H1 (cell line): ENCODE data around the gene CAPN15. TPM values are rescaled to one million over a fixed set of nuclear protein-coding genes. Genes with fewer than 3 reads are reported as not detected.

ENCODE experiments used
- CTCF ChIA-PET: fragments of 300-600 bp; sonication (Branson Sonifier 250); formaldehyde crosslinking; loops from one replicate; lab custom pipeline; 2021; ENCODE audit not compliant: partially characterized antibody; lab: Charles Lee
- POLR2A ChIA-PET: fragments of 300-600 bp; sonication (Branson Sonifier 250); formaldehyde crosslinking; loops from one replicate; lab custom pipeline; 2021; ENCODE audit warnings: inconsistent platforms; ENCODE audit not compliant: partially characterized antibody; lab: Charles Lee
- DNase-seq, 2 experiments: peaks; one replicate each; pipeline versions ENCODE4 v3.0.0 to v3.0.0-alpha.2; 2010 to 2022; ENCODE audit warnings: low spot score in 2 of 2, low read depth in 1 of 2, mixed read lengths in 1 of 2
- FAIRE-seq: peaks from 2 replicates; lab custom pipeline; 2011; peaks lifted over from hg19 to GRCh38; lab: Jason Lieb, UNC
- H2AFZ ChIP-seq: 2 replicates; pipeline ENCODE4 v1.8.1; 2012; ENCODE audit warnings: low read length, inconsistent platforms
- H2AK5ac ChIP-seq: 2 replicates; pipeline ENCODE4 v1.6.1; 2013; ENCODE audit warnings: low read depth, low read length
- H2BK120ac ChIP-seq: replicated peaks from 2 replicates; pipeline ENCODE3; 2013; ENCODE audit warnings: low read depth, low read length, inconsistent platforms
- H2BK12ac ChIP-seq: 2 replicates; pipeline ENCODE4 v1.6.1; 2013; ENCODE audit warnings: low read depth, low read length
- H2BK15ac ChIP-seq: 2 replicates; pipeline ENCODE4 v1.6.1; 2013; ENCODE audit warnings: low read length
- H2BK20ac ChIP-seq: 2 replicates; pipeline ENCODE4 v1.6.1; 2013; ENCODE audit warnings: low read length
- H2BK5ac ChIP-seq: 2 replicates; pipeline ENCODE4 v1.6.1; 2013; ENCODE audit warnings: low read depth, low read length
- H3K14ac ChIP-seq: 2 replicates; pipeline ENCODE4 v1.6.1; 2013; ENCODE audit warnings: inconsistent platforms; ENCODE audit not compliant: insufficient read length
- H3K18ac ChIP-seq: 2 replicates; pipeline ENCODE4 v1.6.1; 2013; ENCODE audit warnings: low read length; ENCODE audit errors: extremely low read depth
- H3K23ac ChIP-seq: 2 replicates; pipeline ENCODE4 v1.6.1; 2013; ENCODE audit warnings: inconsistent platforms; ENCODE audit not compliant: insufficient read length
- H3K23me2 ChIP-seq: 2 replicates; pipeline ENCODE4 v1.6.1; 2013; ENCODE audit warnings: low read depth, low read length
- H3K27ac ChIP-seq: 2 replicates; pipeline ENCODE4 v1.6.1; 2011; ENCODE audit warnings: low read depth, low read length, inconsistent platforms
- H3K27me3 ChIP-seq, 4 experiments: replicated peaks in 1 of 4; 1 replicate in 1 of 4; 2 replicates in 3 of 4; pipeline versions ENCODE4 v1.6.1 to v1.8.1; 2011 to 2013; ENCODE audit warnings: low read length in 3 of 4, mild to moderate bottlenecking in 3 of 4, inconsistent platforms in 2 of 4, mixed read lengths in 2 of 4, moderate library complexity in 1 of 4; ENCODE audit not compliant: control insufficient read depth in 3 of 4, insufficient read depth in 3 of 4; ENCODE audit errors: extremely low read depth in 1 of 4
- H3K36me3 ChIP-seq, 4 experiments: 2 replicates each; pipeline versions ENCODE4 v1.6.1 to v1.8.1; 2011 to 2013; ENCODE audit warnings: mild to moderate bottlenecking in 4 of 4, low read length in 3 of 4, moderate library complexity in 2 of 4, control low read depth in 1 of 4, inconsistent platforms in 1 of 4; ENCODE audit not compliant: insufficient read depth in 4 of 4, control insufficient read depth in 2 of 4
- H3K4ac ChIP-seq: replicated peaks from 2 replicates; pipeline ENCODE3; 2013; ENCODE audit warnings: low read length, low read depth, mixed read lengths, inconsistent platforms; ENCODE audit not compliant: insufficient read length
- H3K4me1 ChIP-seq, 4 experiments: replicated peaks in 1 of 4; 1 replicate in 1 of 4; 2 replicates in 3 of 4; pipeline versions ENCODE4 v1.6.1 to v1.8.1; 2011 to 2013; ENCODE audit warnings: low read length in 3 of 4, inconsistent platforms in 2 of 4, mixed read lengths in 1 of 4; ENCODE audit not compliant: insufficient read depth in 4 of 4, control insufficient read depth in 3 of 4
- H3K4me2 ChIP-seq, 2 experiments: 2 replicates each; pipeline versions ENCODE4 v1.6.1 to v1.8.1; 2011 to 2013; ENCODE audit warnings: low read depth in 2 of 2, low read length in 2 of 2, control low read depth in 1 of 2, inconsistent platforms in 1 of 2, mild to moderate bottlenecking in 1 of 2; ENCODE audit not compliant: insufficient read depth in 1 of 2
- H3K4me3 ChIP-seq, 4 experiments: fragments of 200-600, 300-600 bp in 1 of 4; sonication (generic), shearing (Covaris generic), sonication (Bioruptor Twin) in 1 of 4; 2 replicates each; pipeline versions ENCODE4 v1.5.1 to v1.8.1; 2011 to 2016; ENCODE audit warnings: low read length in 4 of 4, low read depth in 3 of 4, control low read depth in 2 of 4, inconsistent platforms in 2 of 4, mild to moderate bottlenecking in 2 of 4, mixed read lengths in 1 of 4, moderate library complexity in 1 of 4; ENCODE audit not compliant: insufficient read depth in 2 of 4; ENCODE audit errors: extremely low read depth in 1 of 4
- H3K56ac ChIP-seq: replicated peaks from 2 replicates; pipeline ENCODE3; 2013; ENCODE audit warnings: low read depth, mild to moderate bottlenecking, mixed read lengths, low read length, inconsistent platforms; ENCODE audit not compliant: insufficient read length
- H3K79me1 ChIP-seq: 2 replicates; pipeline ENCODE4 v1.6.1; 2013; ENCODE audit warnings: low read depth, low read length, control low read depth
- H3K79me2 ChIP-seq, 2 experiments: 2 replicates each; pipeline versions ENCODE4 v1.6.1 to v1.8.1; 2012 to 2013; ENCODE audit warnings: low read length in 2 of 2, mild to moderate bottlenecking in 2 of 2, inconsistent platforms in 1 of 2; ENCODE audit not compliant: insufficient read depth in 2 of 2, control insufficient read depth in 1 of 2
- H3K9ac ChIP-seq, 4 experiments: replicated peaks in 1 of 4; 1 replicate in 1 of 4; 2 replicates in 3 of 4; pipeline versions ENCODE4 v1.6.1 to v1.8.1; 2011 to 2013; ENCODE audit warnings: low read depth in 3 of 4, low read length in 3 of 4, control low read depth in 2 of 4, mild to moderate bottlenecking in 2 of 4, moderate library complexity in 2 of 4, inconsistent platforms in 1 of 4; ENCODE audit errors: extremely low read depth in 1 of 4
- H3K9me3 ChIP-seq, 2 experiments: 2 replicates each; pipeline versions ENCODE4 v1.6.1 to v1.8.1; 2012 to 2013; ENCODE audit warnings: mild to moderate bottlenecking in 2 of 2, moderate library complexity in 2 of 2, control low read depth in 1 of 2, inconsistent platforms in 1 of 2, low read depth in 1 of 2, low read length in 1 of 2, mixed read lengths in 1 of 2; ENCODE audit not compliant: insufficient read depth in 2 of 2
- H4K20me1 ChIP-seq, 2 experiments: replicated peaks in 1 of 2; 2 replicates each; pipeline versions ENCODE3 to v1.8.1; 2011 to 2013; ENCODE audit warnings: inconsistent platforms in 2 of 2, low read length in 2 of 2, mild to moderate bottlenecking in 1 of 2; ENCODE audit not compliant: insufficient read depth in 2 of 2, control insufficient read depth in 1 of 2
- H4K5ac ChIP-seq: 2 replicates; pipeline ENCODE4 v1.6.1; 2013; ENCODE audit warnings: low read length, low read depth, mixed read lengths, inconsistent platforms; ENCODE audit not compliant: insufficient read length
- H4K8ac ChIP-seq: 2 replicates; pipeline ENCODE4 v1.8.0; 2013; ENCODE audit warnings: mild to moderate bottlenecking, moderate library complexity, low read length, inconsistent platforms; ENCODE audit not compliant: insufficient read depth; ENCODE audit errors: extremely low read depth
- H4K91ac ChIP-seq: replicated peaks from 2 replicates; pipeline ENCODE3; 2013; ENCODE audit warnings: low read length, mixed read lengths, inconsistent platforms; ENCODE audit not compliant: insufficient read length
- CHD2 ChIP-seq: IDR thresholded peaks from 2 replicates; pipeline ENCODE4 v1.6.1; 2012; ENCODE audit warnings: low read length, improper control_type of control experiment
- POLR2AphosphoS5 ChIP-seq: IDR thresholded peaks from 2 replicates; pipeline ENCODE4 v1.6.1; 2011; ENCODE audit warnings: low read depth, low read length
- SP4 ChIP-seq: IDR thresholded peaks from 2 replicates; pipeline ENCODE4 v1.6.1; 2012; ENCODE audit warnings: low read length, inconsistent platforms
- WGBS, 2 experiments: shearing (Covaris generic) in 1 of 2; methylation state at CpG; one replicate each; pipeline versions ENCODE4 v1.1.6 to v1.1.7; 2013 to 2015; ENCODE audit warnings: low lambda C conversion rate in 2 of 2, mixed read lengths in 2 of 2, inconsistent platforms in 1 of 2, low coverage in 1 of 2, missing lambda C conversion rate in 1 of 2; ENCODE audit not compliant: insufficient replicate concordance in 2 of 2, insufficient coverage in 1 of 2, insufficient read length in 1 of 2; ENCODE audit errors: extremely low coverage in 1 of 2, missing lambda C conversion rate in 1 of 2; 5-methylcytosine and 5-hydroxymethylcytosine counted together
- polyA plus RNA-seq, 7 experiments: library from polyadenylated mRNA; depleted of rRNA in 3 of 7; stranded (reverse) in 5 of 7; unstranded in 2 of 7; fragments of >200 nt in 5 of 7; fragments of 200-250 nt in 2 of 7; gene quantifications; 1 replicate in 5 of 7; 2 replicates in 1 of 7; 4 replicates in 1 of 7; pipeline versions ENCODE4 v1.2.1 to v1.2.3, GENCODE V29; 2011 to 2013; ENCODE audit warnings: missing spikeins in 2 of 7, mixed read lengths in 2 of 7
- total RNA-seq: library from RNA; stranded (reverse); fragmentation: NEBNext Ultra II Directional; extraction: Animal tissue kit (Norgen Biotek cat#: 25700); gene quantifications from 2 replicates; pipeline ENCODE4 v1.2.1, GENCODE V29; 2021

Gene CAPN15
- total and polyA plus RNA-seq, 2 of the 8 experiments (the other 6 are each of a cell fraction or from before 2014, with no cell fraction given): 38.9 to 76.9 TPM

- WGBS, 2 experiments: 95% methylated on average over 13 of the region's 13 CpGs; no CpG with 5 or more reads in 1 of the 2 experiments
- Histone ChIP-seq H3K27ac (no peak overlapping the region), H3K9me3 (no peaks in the 10 kb centered on the region), H2BK5ac (no peak overlapping the region), H3K4me3 (peak overlapping the region in 2 of 4 experiments; percentile 71 to 79; a peak in 2 of 8 replicates), H2BK15ac (no peak overlapping the region), H3K14ac (no peak overlapping the region), H4K20me1 (peaks cover 11 to 32% of the 10 kb centered on the region in 2 experiments), H3K4ac (no peak overlapping the region), H3K79me1 (peaks cover 9% of the 10 kb centered on the region), H3K36me3 (no peaks in the 10 kb centered on the region; a peak in 1 of 8 replicates), H2BK20ac (no peak overlapping the region), H3K18ac (no peak overlapping the region), H3K23me2 (peaks cover 7% of the 10 kb centered on the region; the same call in 1 of the 2 replicates), H3K79me2 (peaks cover 6 to 33% of the 10 kb centered on the region in 2 experiments; a peak in 3 of 4 replicates), H3K4me2 (peak overlapping the region; percentile 76 to 89; a peak in 3 of 4 replicates), H2BK120ac (no peak overlapping the region), H2AK5ac (no peak overlapping the region), H3K27me3 (no peaks in the 10 kb centered on the region), H3K23ac (no peak overlapping the region), H4K91ac (no peak overlapping the region), H2BK12ac (no peak overlapping the region), H3K4me1 (peaks cover 0 to 25% (median 13%) of the 10 kb centered on the region in 4 experiments; a peak in 5 of 7 replicates), H3K9ac (no peak overlapping the region; a peak in 1 of 7 replicates), H3K56ac (no peak overlapping the region), H2AFZ (no peak overlapping the region), H4K5ac (no peak overlapping the region), H4K8ac (no peak overlapping the region)
- TF ChIP-seq POLR2AphosphoS5 (0 out of 2 replicates have a peak, but pooled peaks have one; percentile 6), CHD2 (no peak), SP4 (no peak)
- CTCF ChIA-PET: interaction anchor here (0.5 to 1.6 kb wide), 8 partner anchors 10 to 145 kb away, joined by 3 to 6 read pairs (median 3); no protein-coding TSS in a partner anchor
- no peak for DNase-seq
- FAIRE-seq: no peak
- POLR2A ChIA-PET: interaction anchor here (0.8 to 1.9 kb wide), 10 partner anchors 12 to 142 kb away, joined by 3 to 5 read pairs (median 4); partner anchors contain the start of gene RHOT2
These were observed 1.9 kb upstream of the CAPN15 start for GRCh38 chr16:525520-526180.
